PFSK-1 (cell line): Measurements from ENCODE around the gene SAMD13.

Experiments used
- FOXP2 ChIP-seq: optimal IDR thresholded peaks from 2 replicates; pipeline ENCODE3; 2011; ENCODE audit warnings: borderline replicate concordance, control low read depth, inconsistent platforms; ENCODE audit not compliant: insufficient read depth; ENCODE audit errors: extremely low read length, extremely low read depth
- POLR2AphosphoS5 ChIP-seq: IDR thresholded peaks from 2 replicates; pipeline ENCODE4 v1.6.1; 2012; ENCODE audit warnings: low read depth, mild to moderate bottlenecking, control low read depth, low read length, moderate library complexity
- SIN3A ChIP-seq: IDR thresholded peaks from 2 replicates; pipeline ENCODE4 v1.6.1; 2012; ENCODE audit warnings: mild to moderate bottlenecking, low read length, moderate library complexity, borderline replicate concordance; ENCODE audit not compliant: insufficient read depth
- TAF1 ChIP-seq: IDR thresholded peaks from 2 replicates; pipeline ENCODE4 v1.6.1; 2012; ENCODE audit warnings: low read length, control low read depth, borderline replicate concordance; ENCODE audit not compliant: insufficient read depth
- TF ChIP-seq, protein P1 (sequence below), 2 experiments: IDR thresholded peaks; 2 replicates each; pipeline versions ENCODE4 v1.6.1 to v1.8.0; 2011 to 2012; ENCODE audit warnings: low read depth in 2 of 2, low read length in 2 of 2, control low read depth in 1 of 2, inconsistent platforms in 1 of 2, mild to moderate bottlenecking in 1 of 2, moderate library complexity in 1 of 2; ENCODE audit not compliant: insufficient read depth in 1 of 2

DNA sequence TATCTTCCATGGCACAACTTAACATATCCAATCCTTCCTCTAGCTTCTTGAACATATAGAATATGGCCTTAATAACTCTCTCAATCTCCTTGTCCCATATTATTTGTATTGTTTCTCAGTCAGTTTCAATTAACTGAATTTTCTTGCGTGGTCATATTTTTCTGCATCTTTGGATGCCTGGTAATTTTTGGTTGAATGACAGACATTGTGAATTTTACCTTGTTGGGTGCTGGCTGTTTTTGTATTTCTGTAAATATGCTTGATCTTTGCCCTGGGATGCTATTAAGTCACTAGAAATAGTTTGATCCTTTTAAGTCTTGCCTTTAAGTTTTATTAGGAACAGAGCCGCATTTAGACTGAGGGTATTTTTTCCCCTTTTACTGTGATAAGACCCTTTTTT is 5.9 kb downstream of the SAMD13 start:
- TF ChIP-seq POLR2AphosphoS5 (no peak), SIN3A (no peak), TAF1 (no peak), FOXP2 (no peak)
- TF ChIP-seq, protein P1, sequence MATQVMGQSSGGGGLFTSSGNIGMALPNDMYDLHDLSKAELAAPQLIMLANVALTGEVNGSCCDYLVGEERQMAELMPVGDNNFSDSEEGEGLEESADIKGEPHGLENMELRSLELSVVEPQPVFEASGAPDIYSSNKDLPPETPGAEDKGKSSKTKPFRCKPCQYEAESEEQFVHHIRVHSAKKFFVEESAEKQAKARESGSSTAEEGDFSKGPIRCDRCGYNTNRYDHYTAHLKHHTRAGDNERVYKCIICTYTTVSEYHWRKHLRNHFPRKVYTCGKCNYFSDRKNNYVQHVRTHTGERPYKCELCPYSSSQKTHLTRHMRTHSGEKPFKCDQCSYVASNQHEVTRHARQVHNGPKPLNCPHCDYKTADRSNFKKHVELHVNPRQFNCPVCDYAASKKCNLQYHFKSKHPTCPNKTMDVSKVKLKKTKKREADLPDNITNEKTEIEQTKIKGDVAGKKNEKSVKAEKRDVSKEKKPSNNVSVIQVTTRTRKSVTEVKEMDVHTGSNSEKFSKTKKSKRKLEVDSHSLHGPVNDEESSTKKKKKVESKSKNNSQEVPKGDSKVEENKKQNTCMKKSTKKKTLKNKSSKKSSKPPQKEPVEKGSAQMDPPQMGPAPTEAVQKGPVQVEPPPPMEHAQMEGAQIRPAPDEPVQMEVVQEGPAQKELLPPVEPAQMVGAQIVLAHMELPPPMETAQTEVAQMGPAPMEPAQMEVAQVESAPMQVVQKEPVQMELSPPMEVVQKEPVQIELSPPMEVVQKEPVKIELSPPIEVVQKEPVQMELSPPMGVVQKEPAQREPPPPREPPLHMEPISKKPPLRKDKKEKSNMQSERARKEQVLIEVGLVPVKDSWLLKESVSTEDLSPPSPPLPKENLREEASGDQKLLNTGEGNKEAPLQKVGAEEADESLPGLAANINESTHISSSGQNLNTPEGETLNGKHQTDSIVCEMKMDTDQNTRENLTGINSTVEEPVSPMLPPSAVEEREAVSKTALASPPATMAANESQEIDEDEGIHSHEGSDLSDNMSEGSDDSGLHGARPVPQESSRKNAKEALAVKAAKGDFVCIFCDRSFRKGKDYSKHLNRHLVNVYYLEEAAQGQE (IDR thresholded peaks at IDR 0.05; ENCODE audit: insufficient read depth in 1 of 2, low read depth in 2 of 2, low read length in 2 of 2): no peak
